GM18861 (cell line): ENCODE data around the gene ENTPD6.

Source experiments
- ATAC-seq: cut with Tn5 transposase; IDR thresholded peaks from one replicate; pipeline ENCODE4 v1.9.1; 2021; ENCODE audit not compliant: unreplicated experiment

Gene ENTPD6

GRCh38 chr20:25187635-25188034, 7.9 kb upstream of the ENTPD6 start:
- ATAC-seq, result no peak

- no peak for ATAC-seq
These were observed 7.3 kb upstream of the ENTPD6 start for GRCh38 chr20:25188218-25188617.

- ATAC-seq, result no peak
These were observed 4.5 kb upstream of the ENTPD6 start for GRCh38 chr20:25191051-25191450.

GRCh38 chr20:25191689-25192088, 3.8 kb upstream of the ENTPD6 start:
- ATAC-seq, result no peak

- no peak for ATAC-seq
These were observed 1.7 kb upstream of the ENTPD6 start for GRCh38 chr20:25193843-25194242.

- ATAC-seq, result no peak
These were observed 1.1 kb upstream of the ENTPD6 start for GRCh38 chr20:25194333-25194972.

- ATAC-seq, result peak; percentile 19
These were observed 662 bp downstream of the ENTPD6 start for GRCh38 chr20:25195962-25196785.

- no peak for ATAC-seq
These were observed 1.2 kb downstream of the ENTPD6 start for GRCh38 chr20:25196786-25197120.

- no peak for ATAC-seq
These were observed 1.8 kb downstream of the ENTPD6 start for GRCh38 chr20:25197183-25197869.

GRCh38 chr20:25197870-25198190, 2.3 kb downstream of the ENTPD6 start:
- ATAC-seq, result no peak

GRCh38 chr20:25198663-25199383, 3.3 kb downstream of the ENTPD6 start:
- no peak for ATAC-seq

GRCh38 chr20:25199473-25200260, 4.2 kb downstream of the ENTPD6 start:
- ATAC-seq, result no peak

GRCh38 chr20:25203089-25203488, 7.6 kb downstream of the ENTPD6 start:
- ATAC-seq, result no peak

- ATAC-seq, result no peak
These were observed 8.4 kb downstream of the ENTPD6 start for GRCh38 chr20:25203871-25204320.

- ATAC-seq, result no peak
These were observed 9.2 kb downstream of the ENTPD6 start for GRCh38 chr20:25204550-25205276.

- ATAC-seq, result no peak
These were observed 10.0 kb downstream of the ENTPD6 start for GRCh38 chr20:25205277-25206062.

GRCh38 chr20:25206063-25206403, 10.5 kb downstream of the ENTPD6 start:
- ATAC-seq, result no peak

GRCh38 chr20:25206548-25206947, 11.0 kb downstream of the ENTPD6 start:
- ATAC-seq, result no peak
